WTC11 (cell line): Measurements from ENCODE around the gene DBI. TPM values are rescaled to one million over a fixed set of nuclear protein-coding genes. Genes with fewer than 3 reads are reported as not detected.

Experiments used
- ESRRA ChIP-seq: sonication (generic); formaldehyde crosslinking; IDR thresholded peaks from 2 replicates; pipeline ENCODE4 v1.8.1; 2022; ENCODE audit warnings: mild to moderate bottlenecking, missing genetic modification reagents, borderline replicate concordance
- HMGA2 ChIP-seq: fragments of 250-450 bp; sonication (Bioruptor Pico); IDR thresholded peaks from 2 replicates; pipeline ENCODE4 v1.4.0; 2021; ENCODE audit warnings: mild to moderate bottlenecking, moderate library complexity
- total RNA-seq: library from RNA; stranded (reverse); gene quantifications from 3 replicates; pipeline ENCODE4 v1.2.3, GENCODE V29; 2021
- TF ChIP-seq, protein P1 (sequence below): fragments of 250-450 bp; sonication (Bioruptor Pico); IDR thresholded peaks from 2 replicates; pipeline ENCODE4 v1.9.0; 2021; ENCODE audit warnings: mild to moderate bottlenecking

Gene DBI
- total RNA-seq, 1 experiment from 2014 or later = 158 TPM

DNA sequence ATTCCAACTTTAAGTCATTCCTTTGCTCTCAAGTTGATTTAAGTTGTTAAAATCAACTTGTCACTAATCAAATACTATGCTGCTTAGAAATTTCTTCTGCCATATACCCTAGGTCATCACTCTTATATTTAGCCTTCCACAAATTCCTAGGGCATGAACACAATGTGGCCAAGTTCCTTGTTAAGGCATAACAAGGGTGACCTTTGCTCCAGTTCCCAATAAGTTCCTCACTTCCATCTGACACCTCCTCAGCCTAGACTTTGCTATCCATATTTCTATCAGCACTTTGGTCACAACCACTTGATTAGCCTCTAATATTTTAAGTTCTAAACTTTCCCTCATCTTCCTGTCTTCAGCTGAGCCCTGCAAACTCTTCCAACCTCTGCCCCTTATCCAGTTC is 55.0 kb downstream of the DBI start (continued):
- no peak for TF ChIP-seq HMGA2 (CRISPR knock-in tag)
- TF ChIP-seq ESRRA (CRISPR knock-in tag) = no peak
- TF ChIP-seq, protein P1, sequence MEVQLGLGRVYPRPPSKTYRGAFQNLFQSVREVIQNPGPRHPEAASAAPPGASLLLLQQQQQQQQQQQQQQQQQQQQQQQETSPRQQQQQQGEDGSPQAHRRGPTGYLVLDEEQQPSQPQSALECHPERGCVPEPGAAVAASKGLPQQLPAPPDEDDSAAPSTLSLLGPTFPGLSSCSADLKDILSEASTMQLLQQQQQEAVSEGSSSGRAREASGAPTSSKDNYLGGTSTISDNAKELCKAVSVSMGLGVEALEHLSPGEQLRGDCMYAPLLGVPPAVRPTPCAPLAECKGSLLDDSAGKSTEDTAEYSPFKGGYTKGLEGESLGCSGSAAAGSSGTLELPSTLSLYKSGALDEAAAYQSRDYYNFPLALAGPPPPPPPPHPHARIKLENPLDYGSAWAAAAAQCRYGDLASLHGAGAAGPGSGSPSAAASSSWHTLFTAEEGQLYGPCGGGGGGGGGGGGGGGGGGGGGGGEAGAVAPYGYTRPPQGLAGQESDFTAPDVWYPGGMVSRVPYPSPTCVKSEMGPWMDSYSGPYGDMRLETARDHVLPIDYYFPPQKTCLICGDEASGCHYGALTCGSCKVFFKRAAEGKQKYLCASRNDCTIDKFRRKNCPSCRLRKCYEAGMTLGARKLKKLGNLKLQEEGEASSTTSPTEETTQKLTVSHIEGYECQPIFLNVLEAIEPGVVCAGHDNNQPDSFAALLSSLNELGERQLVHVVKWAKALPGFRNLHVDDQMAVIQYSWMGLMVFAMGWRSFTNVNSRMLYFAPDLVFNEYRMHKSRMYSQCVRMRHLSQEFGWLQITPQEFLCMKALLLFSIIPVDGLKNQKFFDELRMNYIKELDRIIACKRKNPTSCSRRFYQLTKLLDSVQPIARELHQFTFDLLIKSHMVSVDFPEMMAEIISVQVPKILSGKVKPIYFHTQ (CRISPR knock-in tag) = no peak

Other genes with a start within 250 kb of the DBI start
- 0.55 to 1.0 TPM (median 0.71 TPM) in 3 replicates for gene C1QL2, start 208.2 kb upstream of the DBI start, total RNA-seq
- 20.5 to 24.0 TPM (median 21.4 TPM) in 3 replicates for gene STEAP3, start 143.1 kb upstream of the DBI start, total RNA-seq
- 4.4 to 5.2 TPM (median 4.6 TPM) in 3 replicates for gene C2orf76, start 143 bp upstream of the DBI start, total RNA-seq
- 7.6 to 9.6 TPM (median 8.5 TPM) in 3 replicates for gene TMEM37, start 64.9 kb downstream of the DBI start, total RNA-seq
- gene SCTR, start 157.5 kb downstream of the DBI start, total RNA-seq = 0.09 to 0.18 TPM in 2 of 3 replicates, not detected in the other
- gene CFAP221, start 177.5 kb downstream of the DBI start, total RNA-seq = 0.14 to 0.94 TPM (median 0.35 TPM) in 3 replicates